MCF 10A (cell line): ENCODE results near the gene EXOC3L2. TPM values are rescaled to one million over a fixed set of nuclear protein-coding genes. Genes with fewer than 3 reads are reported as not detected.

Experiments used
- BruUV-seq: library from RNA; stranded (reverse); fragments of 400-500 nt; replicated peaks from 2 replicates; lab custom pipeline; 2021; lab: Mats Ljungman, UMichigan
- CTCF ChIA-PET: fragments of 300-600 bp; sonication (Branson Sonifier 250); formaldehyde crosslinking; extraction: SDS; loops from one replicate; lab custom pipeline; 2021; ENCODE audit warnings: antibody characterized with exemption, inconsistent platforms; lab: Yijun Ruan, JAX
- POLR2A ChIA-PET: fragments of 300-600, 350-650 bp; sonication (Branson Sonifier 250); formaldehyde crosslinking; extraction: SDS; loops from one replicate; lab custom pipeline; 2020; ENCODE audit warnings: antibody characterized with exemption, inconsistent platforms; lab: Yijun Ruan, JAX
- DNase-seq: peaks from one replicate; pipeline ENCODE4 v3.0.0-alpha.2; 2018; ENCODE audit not compliant: unreplicated experiment
- H3K27ac Mint-ChIP-seq: one replicate; pipeline ENCODE4 v1.8.0; 2022; ENCODE audit warnings: mild to moderate bottlenecking, low read depth, mixed read lengths; ENCODE audit not compliant: unreplicated experiment
- H3K27me3 Mint-ChIP-seq: one replicate; pipeline ENCODE4 v1.8.0; 2022; ENCODE audit warnings: mixed read lengths; ENCODE audit not compliant: insufficient read depth, unreplicated experiment
- H3K36me3 Mint-ChIP-seq: one replicate; pipeline ENCODE4 v1.8.0; 2022; ENCODE audit warnings: mild to moderate bottlenecking, moderate library complexity, mixed read lengths; ENCODE audit not compliant: insufficient read depth, unreplicated experiment
- H3K4me1 Mint-ChIP-seq: one replicate; pipeline ENCODE4 v1.8.0; 2022; ENCODE audit warnings: mixed read lengths; ENCODE audit not compliant: insufficient read depth, unreplicated experiment
- H3K4me3 Mint-ChIP-seq: one replicate; pipeline ENCODE4 v1.8.0; 2022; ENCODE audit warnings: mild to moderate bottlenecking, moderate library complexity, mixed read lengths; ENCODE audit not compliant: unreplicated experiment
- H3K9me3 Mint-ChIP-seq: one replicate; pipeline ENCODE4 v1.8.0; 2022; ENCODE audit warnings: mixed read lengths; ENCODE audit not compliant: unreplicated experiment
- intact Hi-C: fragments of 100-400 bp; cut with micrococcal nuclease; formaldehyde crosslinking; loops from 2 replicates; pipeline ENCODE4 v1.14.1; 2022
- total RNA-seq: library from RNA; stranded (reverse); gene quantifications from 2 replicates; pipeline ENCODE4 v1.2.3, GENCODE V29; 2022
- TF ChIP-seq, protein P1 (sequence below): fragments of 200-600 bp; IDR thresholded peaks from one replicate; pipeline ENCODE4 v1.8.0; 2022; ENCODE audit warnings: antibody characterized with exemption, mild to moderate bottlenecking; ENCODE audit not compliant: unreplicated experiment

The EXOC3L2 gene
- total RNA-seq, 1 experiment from 2014 or later, result not detected

DNA sequence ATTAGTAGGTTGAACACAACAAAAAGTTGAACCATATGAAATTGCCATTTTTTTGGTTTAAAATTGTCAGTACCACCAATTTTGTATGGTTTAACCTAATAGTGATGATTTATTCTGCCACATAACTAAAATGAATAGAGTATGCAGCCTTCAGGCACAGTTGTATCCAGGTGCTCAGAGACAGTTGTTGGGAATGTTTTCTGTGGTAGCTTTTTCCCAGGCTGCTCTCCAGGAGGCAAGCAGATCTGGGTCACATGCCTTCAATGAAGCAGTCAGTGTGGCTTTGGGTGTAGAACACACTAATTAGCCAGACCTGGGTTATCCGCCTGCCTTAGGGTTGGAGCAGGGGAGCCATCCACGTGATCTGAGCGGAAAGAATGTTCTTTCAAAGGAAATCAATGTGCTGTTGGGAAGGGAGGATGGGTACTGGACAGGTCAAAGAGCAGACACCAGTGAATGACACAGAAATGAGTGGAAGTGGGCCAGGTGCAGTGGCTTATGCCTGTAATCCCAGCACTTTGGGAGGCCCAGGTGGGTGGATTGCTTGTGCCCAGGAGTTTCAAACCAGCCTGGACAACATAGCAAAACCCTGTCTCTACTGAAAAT, 34.5 kb upstream of the EXOC3L2 start:
- no TSS peak for BruUV-seq
- Mint-ChIP-seq H3K4me3 (no peak overlapping the region), H3K4me1 (peaks cover 7% of the 10 kb centered on the region), H3K27me3 (no peaks in the 10 kb centered on the region), H3K36me3 (peaks cover 56% of the 10 kb centered on the region), H3K27ac (no peak overlapping the region), H3K9me3 (no peaks in the 10 kb centered on the region)
- ChIA-PET CTCF (no interaction called here), POLR2A (interaction anchor here (0.9 kb wide), 1 partner anchor 12 kb away, joined by 3 read pairs; no protein-coding TSS in a partner anchor)
- intact Hi-C loops, result no loop called here
- DNase-seq, result no peak
- TF ChIP-seq, protein P1, sequence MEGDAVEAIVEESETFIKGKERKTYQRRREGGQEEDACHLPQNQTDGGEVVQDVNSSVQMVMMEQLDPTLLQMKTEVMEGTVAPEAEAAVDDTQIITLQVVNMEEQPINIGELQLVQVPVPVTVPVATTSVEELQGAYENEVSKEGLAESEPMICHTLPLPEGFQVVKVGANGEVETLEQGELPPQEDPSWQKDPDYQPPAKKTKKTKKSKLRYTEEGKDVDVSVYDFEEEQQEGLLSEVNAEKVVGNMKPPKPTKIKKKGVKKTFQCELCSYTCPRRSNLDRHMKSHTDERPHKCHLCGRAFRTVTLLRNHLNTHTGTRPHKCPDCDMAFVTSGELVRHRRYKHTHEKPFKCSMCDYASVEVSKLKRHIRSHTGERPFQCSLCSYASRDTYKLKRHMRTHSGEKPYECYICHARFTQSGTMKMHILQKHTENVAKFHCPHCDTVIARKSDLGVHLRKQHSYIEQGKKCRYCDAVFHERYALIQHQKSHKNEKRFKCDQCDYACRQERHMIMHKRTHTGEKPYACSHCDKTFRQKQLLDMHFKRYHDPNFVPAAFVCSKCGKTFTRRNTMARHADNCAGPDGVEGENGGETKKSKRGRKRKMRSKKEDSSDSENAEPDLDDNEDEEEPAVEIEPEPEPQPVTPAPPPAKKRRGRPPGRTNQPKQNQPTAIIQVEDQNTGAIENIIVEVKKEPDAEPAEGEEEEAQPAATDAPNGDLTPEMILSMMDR, result no peak

DNA sequence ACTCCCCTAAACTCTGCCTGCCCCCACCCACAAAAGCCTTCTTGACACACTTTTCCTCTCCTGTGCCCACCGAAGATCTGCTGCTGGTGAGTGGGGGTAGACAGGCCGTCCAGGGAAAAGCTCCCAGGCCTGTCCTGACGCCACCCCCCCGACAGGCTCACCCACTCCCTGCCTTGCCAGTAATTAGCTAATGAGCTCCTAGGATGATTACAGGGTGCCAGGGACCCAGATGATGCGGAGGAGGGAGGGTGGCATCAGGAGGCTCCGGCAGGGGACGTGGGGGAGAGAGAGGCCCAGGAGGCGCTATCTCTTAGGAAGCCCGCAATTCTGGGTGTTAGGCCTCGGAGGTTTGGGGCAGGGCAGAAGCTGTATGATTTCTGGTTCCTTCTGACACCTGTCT, 32.9 kb upstream of the EXOC3L2 start:
- no TSS peak for BruUV-seq
- no peaks in the 10 kb centered on the region for H3K4me1 Mint-ChIP-seq

DNA sequence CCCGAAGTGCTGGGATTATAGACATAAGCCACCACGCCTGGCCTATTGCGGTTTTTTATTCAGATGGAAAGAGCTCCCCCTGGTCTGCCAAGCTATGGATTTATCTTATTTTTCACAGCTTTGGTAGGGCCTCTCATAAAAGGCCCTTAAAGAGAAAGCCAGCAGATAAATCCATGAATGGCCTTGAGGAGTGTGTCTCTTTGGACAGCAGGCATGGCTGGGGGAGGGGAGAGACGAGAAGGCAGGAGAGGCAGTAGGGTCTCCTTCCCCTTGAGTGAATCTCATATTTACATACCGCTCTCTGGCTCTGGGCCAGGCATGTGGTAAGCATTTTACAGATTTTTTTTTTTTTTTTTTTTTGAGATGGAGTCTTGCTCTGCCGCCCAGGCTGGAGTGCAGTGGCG, 31.1 kb upstream of the EXOC3L2 start:
- Mint-ChIP-seq H3K4me1 (no peaks in the 10 kb centered on the region), H3K4me3 (no peak overlapping the region), H3K27ac (peak overlapping the region; percentile 42), H3K27me3 (no peaks in the 10 kb centered on the region), H3K36me3 (peaks cover 57% of the 10 kb centered on the region), H3K9me3 (no peaks in the 10 kb centered on the region)
- CTCF ChIA-PET, result no interaction called here
- no TSS peak for BruUV-seq
- DNase-seq, result no peak
- POLR2A ChIA-PET, result no interaction called here
- TF ChIP-seq, protein P1, result no peak
- intact Hi-C loops, result no loop called here

More for the DNA sequence above, 32.9 kb upstream of the EXOC3L2 start:
- no peaks in the 10 kb centered on the region for H3K27me3 Mint-ChIP-seq
- no peaks in the 10 kb centered on the region for H3K9me3 Mint-ChIP-seq
- TF ChIP-seq, protein P1, result no peak
- ChIA-PET CTCF (interaction anchor here (0.6 to 0.7 kb wide), 2 partner anchors 13 to 21 kb away, joined by 3 to 5 read pairs; no protein-coding TSS in a partner anchor), POLR2A (interaction anchor here (0.8 kb wide), 1 partner anchor 15 kb away, joined by 4 read pairs; no protein-coding TSS in a partner anchor)
- no peak overlapping the region for H3K27ac Mint-ChIP-seq
- no peak for DNase-seq
- intact Hi-C loops, result no loop called here
- no peak overlapping the region for H3K4me3 Mint-ChIP-seq
- peaks cover 60% of the 10 kb centered on the region for H3K36me3 Mint-ChIP-seq

DNA sequence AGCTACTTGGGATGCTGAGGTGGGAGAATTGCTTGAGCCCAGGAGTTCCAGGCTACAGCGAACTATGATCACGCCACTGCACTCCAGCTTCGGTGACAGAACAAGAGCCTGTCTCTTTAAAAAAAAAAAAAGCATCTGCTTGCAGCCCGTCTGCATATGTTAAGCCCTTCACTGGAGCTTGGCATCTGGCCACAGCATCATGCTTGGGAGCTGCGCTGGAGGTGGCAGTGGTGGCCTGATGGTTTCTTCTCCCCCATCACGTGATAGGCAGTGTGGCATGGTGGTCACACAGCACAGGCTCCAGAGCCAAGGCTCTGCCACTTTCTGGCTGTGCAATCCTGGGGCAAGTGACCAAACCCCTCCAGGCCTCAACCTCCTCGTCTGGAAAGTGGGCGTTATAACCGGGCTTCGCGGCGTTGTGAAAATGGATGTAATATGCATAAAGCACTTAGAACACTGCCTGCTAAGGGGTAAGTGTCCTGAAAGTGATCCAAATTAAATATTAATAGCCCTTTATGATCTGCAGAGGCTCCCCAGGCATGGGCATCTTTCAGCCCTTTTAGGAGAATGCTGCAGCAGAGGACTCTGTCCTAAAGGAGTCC, 30.3 kb upstream of the EXOC3L2 start:
- no peak overlapping the region for H3K4me3 Mint-ChIP-seq
- H3K27ac Mint-ChIP-seq, result peak overlapping the region; percentile 42
- H3K9me3 Mint-ChIP-seq, result no peaks in the 10 kb centered on the region
- H3K27me3 Mint-ChIP-seq, result no peaks in the 10 kb centered on the region
- POLR2A ChIA-PET, result interaction anchor here (0.5 kb wide), 1 partner anchor 23 kb away, joined by 3 read pairs; no protein-coding TSS in a partner anchor
- DNase-seq, result no peak
- TF ChIP-seq, protein P1, result no peak
- CTCF ChIA-PET, result no interaction called here
- BruUV-seq, result no TSS peak
- H3K36me3 Mint-ChIP-seq, result peaks cover 63% of the 10 kb centered on the region
- no peaks in the 10 kb centered on the region for H3K4me1 Mint-ChIP-seq
- intact Hi-C loops, result no loop called here
